ENCODE measurements around the gene GCN1. TPM values are rescaled to one million over a fixed set of nuclear protein-coding genes. Genes with fewer than 3 reads are reported as not detected.

GCN1 gene
- total and polyA plus RNA-seq, 8 donors = 51.8 to 89.4 (median 57.9) TPM

DNA sequence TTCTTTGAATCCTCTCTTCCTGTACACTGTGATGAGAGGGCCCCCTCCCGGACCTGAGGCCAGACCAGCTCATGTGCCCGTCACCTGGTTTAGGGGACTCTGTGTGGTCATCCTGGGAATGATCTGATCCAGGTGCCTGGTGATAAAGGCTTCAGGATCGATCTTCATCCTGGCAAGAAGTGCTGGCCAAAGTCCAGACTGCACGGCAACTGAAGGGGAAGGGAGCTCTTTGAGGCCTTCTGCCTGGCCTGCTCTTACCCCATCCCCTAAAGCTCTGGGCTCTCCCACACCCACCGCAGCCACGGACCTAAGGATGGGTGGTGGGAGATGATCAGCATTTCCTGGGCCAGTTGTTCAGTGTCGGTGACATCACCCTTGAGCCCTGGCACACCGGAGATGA, 31.8 kb downstream of the GCN1 start:
- no peak overlapping the region for H3K4me3 ChIP-seq
- TF ChIP-seq, protein P1, sequence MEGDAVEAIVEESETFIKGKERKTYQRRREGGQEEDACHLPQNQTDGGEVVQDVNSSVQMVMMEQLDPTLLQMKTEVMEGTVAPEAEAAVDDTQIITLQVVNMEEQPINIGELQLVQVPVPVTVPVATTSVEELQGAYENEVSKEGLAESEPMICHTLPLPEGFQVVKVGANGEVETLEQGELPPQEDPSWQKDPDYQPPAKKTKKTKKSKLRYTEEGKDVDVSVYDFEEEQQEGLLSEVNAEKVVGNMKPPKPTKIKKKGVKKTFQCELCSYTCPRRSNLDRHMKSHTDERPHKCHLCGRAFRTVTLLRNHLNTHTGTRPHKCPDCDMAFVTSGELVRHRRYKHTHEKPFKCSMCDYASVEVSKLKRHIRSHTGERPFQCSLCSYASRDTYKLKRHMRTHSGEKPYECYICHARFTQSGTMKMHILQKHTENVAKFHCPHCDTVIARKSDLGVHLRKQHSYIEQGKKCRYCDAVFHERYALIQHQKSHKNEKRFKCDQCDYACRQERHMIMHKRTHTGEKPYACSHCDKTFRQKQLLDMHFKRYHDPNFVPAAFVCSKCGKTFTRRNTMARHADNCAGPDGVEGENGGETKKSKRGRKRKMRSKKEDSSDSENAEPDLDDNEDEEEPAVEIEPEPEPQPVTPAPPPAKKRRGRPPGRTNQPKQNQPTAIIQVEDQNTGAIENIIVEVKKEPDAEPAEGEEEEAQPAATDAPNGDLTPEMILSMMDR (IDR thresholded peaks at IDR 0.05) = no peak

DNA sequence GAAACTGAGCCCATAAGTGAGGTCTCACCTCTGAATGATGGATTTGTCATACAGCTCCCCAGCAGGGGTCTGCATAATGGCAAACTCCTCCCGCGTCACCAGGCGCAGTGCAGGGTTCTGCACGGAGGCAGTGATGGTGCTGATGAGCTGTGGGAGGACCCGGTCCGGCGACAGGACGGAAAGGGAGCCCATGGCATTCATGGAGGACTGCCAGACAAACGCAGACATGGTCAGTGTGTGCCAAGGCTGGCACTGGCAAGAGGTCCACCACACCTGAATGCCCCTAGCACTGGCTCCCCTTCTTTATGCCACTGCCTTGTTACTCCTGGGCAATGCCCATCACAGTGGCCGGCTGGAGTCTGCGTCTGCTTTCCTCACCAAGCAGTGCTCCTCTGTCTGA, 32.7 kb downstream of the GCN1 start:
- H3K36me3 ChIP-seq = peaks cover 0 to 97% of the 10 kb centered on the region in 2 donors
- peak in 1 of 4 donors; percentile 33 for DNase-seq

More for the DNA sequence above, 31.8 kb downstream of the GCN1 start:
- no peaks in the 10 kb centered on the region for H3K27me3 ChIP-seq
- no peak for ATAC-seq
- peaks cover 0 to 97% of the 10 kb centered on the region in 2 donors for H3K36me3 ChIP-seq
- no peaks in the 10 kb centered on the region for H3K9me3 ChIP-seq
- no peak overlapping the region for H3K27ac ChIP-seq
- no peaks in the 10 kb centered on the region for H3K4me1 ChIP-seq
- intact Hi-C loops (cut with DNase I) = no loop called here
- no peak for DNase-seq

DNA sequence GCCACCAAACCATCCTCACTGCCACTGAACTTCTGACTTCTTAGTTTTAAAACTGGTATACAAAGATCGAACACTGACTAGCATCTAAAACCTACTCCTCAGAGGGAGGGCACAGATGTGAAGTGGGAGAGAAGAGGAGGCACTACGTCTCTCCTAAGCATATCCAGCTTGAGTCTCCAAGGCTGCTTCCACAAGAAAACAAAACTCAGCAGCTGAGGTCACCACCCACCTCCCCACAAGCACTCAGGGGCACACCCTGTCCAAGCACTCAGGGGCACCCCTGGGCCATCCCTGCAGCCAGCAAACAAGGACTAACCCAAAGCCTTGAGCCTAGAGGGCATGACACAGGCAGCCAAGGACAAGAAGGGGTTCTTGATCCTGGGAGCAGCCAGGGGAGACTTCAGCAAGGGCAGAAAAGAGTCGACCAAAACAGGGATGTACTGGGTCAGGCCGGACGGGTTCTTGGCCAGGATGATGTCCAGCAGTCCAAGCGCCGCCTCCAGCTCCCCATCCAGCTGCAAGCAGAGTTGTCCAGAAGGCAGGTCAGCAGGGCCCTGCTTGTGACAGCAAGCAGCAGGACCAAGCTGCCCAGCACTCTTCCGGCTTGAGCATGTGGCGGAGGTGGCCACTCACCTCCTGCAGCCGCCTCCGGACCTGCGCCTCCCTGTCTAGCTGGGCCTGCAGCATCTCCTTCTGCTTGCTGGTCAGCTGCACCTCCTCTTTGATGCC, 34.8 kb downstream of the GCN1 start:
- Histone ChIP-seq H3K4me3 (no peak overlapping the region), H3K27ac (no peak overlapping the region), H3K27me3 (no peaks in the 10 kb centered on the region), H3K4me1 (no peaks in the 10 kb centered on the region), H3K36me3 (peaks cover 0 to 100% of the 10 kb centered on the region in 2 donors), H3K9me3 (no peaks in the 10 kb centered on the region)
- DNase-seq = no peak
- intact Hi-C loops (cut with DNase I) = no loop called here
- TF ChIP-seq, protein P1 (IDR thresholded peaks at IDR 0.05) = no peak
- no peak for ATAC-seq

More for the DNA sequence above, 32.7 kb downstream of the GCN1 start:
- ATAC-seq = no peak
- TF ChIP-seq, protein P1 (IDR thresholded peaks at IDR 0.05) = no peak
- no peak overlapping the region for H3K4me3 ChIP-seq
- no peaks in the 10 kb centered on the region for H3K27me3 ChIP-seq
- intact Hi-C loops (cut with DNase I) = no loop called here
- H3K9me3 ChIP-seq = no peaks in the 10 kb centered on the region
- no peak overlapping the region for H3K27ac ChIP-seq
- no peaks in the 10 kb centered on the region for H3K4me1 ChIP-seq

DNA sequence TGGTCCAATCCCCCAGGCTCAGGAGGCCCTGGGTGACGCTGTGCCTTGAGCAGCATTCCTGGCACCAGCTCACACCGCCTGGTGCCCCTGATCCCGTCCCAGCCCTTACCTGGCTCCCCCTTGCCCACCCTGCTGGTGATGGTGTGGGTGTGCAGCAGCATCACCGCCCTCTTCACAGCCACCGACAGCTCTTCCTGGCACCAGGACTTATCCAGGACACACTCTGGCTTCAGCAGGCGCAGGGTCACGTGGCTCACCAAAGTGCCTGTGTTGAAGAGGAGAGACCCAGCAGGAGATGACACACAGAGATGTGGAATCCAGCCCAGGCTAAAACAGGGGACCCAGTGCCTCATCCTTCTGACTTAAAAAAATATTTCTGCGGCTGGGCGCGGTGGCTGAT, 36.2 kb downstream of the GCN1 start:
- Histone ChIP-seq H3K27ac (no peak overlapping the region), H3K36me3 (peaks cover 0 to 100% of the 10 kb centered on the region in 2 donors), H3K9me3 (no peaks in the 10 kb centered on the region), H3K27me3 (no peaks in the 10 kb centered on the region), H3K4me1 (no peaks in the 10 kb centered on the region), H3K4me3 (no peak overlapping the region)
- TF ChIP-seq, protein P1 (IDR thresholded peaks at IDR 0.05) = no peak
- intact Hi-C loops (cut with DNase I) = no loop called here
- ATAC-seq (no peak), DNase-seq (no peak)

DNA sequence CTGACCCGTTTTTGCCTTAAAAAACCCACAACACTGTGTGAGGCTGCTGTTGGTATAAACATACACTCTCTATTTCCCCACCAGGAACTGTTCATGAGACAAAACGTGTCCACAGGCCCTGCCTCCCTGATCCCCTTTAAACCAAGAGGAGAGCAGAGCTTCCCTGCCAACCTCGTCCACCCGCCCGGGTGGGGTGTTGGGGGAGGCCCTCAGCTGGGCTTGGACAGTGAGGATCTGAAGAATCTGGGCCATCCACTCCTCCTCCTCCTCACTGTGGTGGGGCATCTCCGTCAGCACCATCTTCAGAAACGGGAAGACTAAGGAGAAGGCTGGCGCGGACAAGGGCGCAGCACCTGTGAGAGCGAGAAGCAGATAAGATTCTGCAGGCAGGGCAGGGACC, 36.8 kb downstream of the GCN1 start:
- DNase-seq (no peak), ATAC-seq (no peak)
- H3K27me3 ChIP-seq = no peaks in the 10 kb centered on the region
- H3K27ac ChIP-seq = no peak overlapping the region
- H3K9me3 ChIP-seq = no peaks in the 10 kb centered on the region
- H3K4me1 ChIP-seq = no peaks in the 10 kb centered on the region
- intact Hi-C loops (cut with DNase I) = no loop called here
- H3K4me3 ChIP-seq = no peak overlapping the region
- peaks cover 0 to 100% of the 10 kb centered on the region in 2 donors for H3K36me3 ChIP-seq
- TF ChIP-seq, protein P1 (IDR thresholded peaks at IDR 0.05) = no peak
